Measurements from ENCODE around the gene G6PC1.
"Not testable (repeated sequence)": the region's sequence is repeated elsewhere in the genome, so short reads cannot be mapped to it uniquely, and the experiment has no call there.

Gene G6PC1

GRCh38 chr17:42877037-42877436 lies 23.6 kb upstream of the G6PC1 start:
- H3K4me3 ChIP-seq (ENCODE audit: low read depth in 1 of 2, low read length in 2 of 2), result no peak overlapping the region
- peaks cover 0 to 3% of the 10 kb centered on the region in 2 donors for H3K4me1 ChIP-seq (ENCODE audit: control insufficient read depth in 1 of 2, insufficient read depth in 2 of 2, low read length in 2 of 2)
- no peaks in the 10 kb centered on the region for H3K27me3 ChIP-seq (ENCODE audit: low read depth, low read length)
- H3K9me3 ChIP-seq (ENCODE audit: control insufficient read depth in 1 of 2, low read length in 2 of 2), result no peaks in the 10 kb centered on the region
- peaks cover 0 to 6% of the 10 kb centered on the region in 2 donors for H3K36me3 ChIP-seq (ENCODE audit: control insufficient read depth in 1 of 2, insufficient read depth in 2 of 2, low read length in 2 of 2)
- no peak overlapping the region for H3K27ac ChIP-seq (ENCODE audit: low read length)

GRCh38 chr17:42878123-42878880 lies 22.3 kb upstream of the G6PC1 start:
- Histone ChIP-seq H3K4me3 (ENCODE audit: low read depth in 1 of 2, low read length in 2 of 2) (no peak overlapping the region), H3K9me3 (ENCODE audit: control insufficient read depth in 1 of 2, low read length in 2 of 2) (no peaks in the 10 kb centered on the region), H3K27ac (ENCODE audit: low read length) (no peak overlapping the region), H3K27me3 (ENCODE audit: low read depth, low read length) (no peaks in the 10 kb centered on the region), H3K4me1 (ENCODE audit: control insufficient read depth in 1 of 2, insufficient read depth in 2 of 2, low read length in 2 of 2) (peaks cover 0 to 3% of the 10 kb centered on the region in 2 donors), H3K36me3 (ENCODE audit: control insufficient read depth in 1 of 2, insufficient read depth in 2 of 2, low read length in 2 of 2) (peaks cover 0 to 6% of the 10 kb centered on the region in 2 donors)

- H3K27me3 ChIP-seq (ENCODE audit: low read depth, low read length), result no peaks in the 10 kb centered on the region
- H3K4me1 ChIP-seq (ENCODE audit: control insufficient read depth in 1 of 2, insufficient read depth in 2 of 2, low read length in 2 of 2), result peaks cover 0 to 3% of the 10 kb centered on the region in 2 donors
- no peak overlapping the region for H3K27ac ChIP-seq (ENCODE audit: low read length)
- peaks cover 0 to 6% of the 10 kb centered on the region in 2 donors for H3K36me3 ChIP-seq (ENCODE audit: control insufficient read depth in 1 of 2, insufficient read depth in 2 of 2, low read length in 2 of 2)
- H3K4me3 ChIP-seq (ENCODE audit: low read depth in 1 of 2, low read length in 2 of 2), result no peak overlapping the region
- H3K9me3 ChIP-seq (ENCODE audit: control insufficient read depth in 1 of 2, low read length in 2 of 2), result no peaks in the 10 kb centered on the region
These were observed 21.5 kb upstream of the G6PC1 start for GRCh38 chr17:42878924-42879595.

GRCh38 chr17:42879596-42879985 lies 21.0 kb upstream of the G6PC1 start:
- Histone ChIP-seq H3K27ac (ENCODE audit: low read length) (peak overlapping the region; percentile 21), H3K36me3 (ENCODE audit: control insufficient read depth in 1 of 2, insufficient read depth in 2 of 2, low read length in 2 of 2) (peaks cover 0 to 6% of the 10 kb centered on the region in 2 donors), H3K4me3 (ENCODE audit: low read depth in 1 of 2, low read length in 2 of 2) (no peak overlapping the region), H3K9me3 (ENCODE audit: control insufficient read depth in 1 of 2, low read length in 2 of 2) (no peaks in the 10 kb centered on the region), H3K27me3 (ENCODE audit: low read depth, low read length) (no peaks in the 10 kb centered on the region), H3K4me1 (ENCODE audit: control insufficient read depth in 1 of 2, insufficient read depth in 2 of 2, low read length in 2 of 2) (peaks cover 0 to 3% of the 10 kb centered on the region in 2 donors)

- H3K9me3 ChIP-seq (ENCODE audit: control insufficient read depth in 1 of 2, low read length in 2 of 2), result no peaks in the 10 kb centered on the region
- H3K27me3 ChIP-seq (ENCODE audit: low read depth, low read length), result no peaks in the 10 kb centered on the region
- H3K4me3 ChIP-seq (ENCODE audit: low read depth in 1 of 2, low read length in 2 of 2), result no peak overlapping the region
- H3K36me3 ChIP-seq (ENCODE audit: control insufficient read depth in 1 of 2, insufficient read depth in 2 of 2, low read length in 2 of 2), result peaks cover 0 to 6% of the 10 kb centered on the region in 2 donors
- H3K27ac ChIP-seq (ENCODE audit: low read length), result no peak overlapping the region
- H3K4me1 ChIP-seq (ENCODE audit: control insufficient read depth in 1 of 2, insufficient read depth in 2 of 2, low read length in 2 of 2), result peaks cover 0 to 3% of the 10 kb centered on the region in 2 donors
These were observed 19.8 kb upstream of the G6PC1 start for GRCh38 chr17:42880776-42881310.

GRCh38 chr17:42881706-42882105 lies 18.9 kb upstream of the G6PC1 start:
- H3K4me1 ChIP-seq (ENCODE audit: control insufficient read depth in 1 of 2, insufficient read depth in 2 of 2, low read length in 2 of 2); H3K27ac ChIP-seq (ENCODE audit: low read length); H3K4me3 ChIP-seq (ENCODE audit: low read depth in 1 of 2, low read length in 2 of 2); H3K36me3 ChIP-seq (ENCODE audit: control insufficient read depth in 1 of 2, insufficient read depth in 2 of 2, low read length in 2 of 2); H3K9me3 ChIP-seq (ENCODE audit: control insufficient read depth in 1 of 2, low read length in 2 of 2); H3K27me3 ChIP-seq (ENCODE audit: low read depth, low read length): not testable (repeated sequence)

- H3K36me3 ChIP-seq (ENCODE audit: control insufficient read depth in 1 of 2, insufficient read depth in 2 of 2, low read length in 2 of 2), result peaks cover 0 to 3% of the 10 kb centered on the region in 2 donors
- H3K27ac ChIP-seq (ENCODE audit: low read length), result no peak overlapping the region
- H3K27me3 ChIP-seq (ENCODE audit: low read depth, low read length), result no peaks in the 10 kb centered on the region
- H3K9me3 ChIP-seq (ENCODE audit: control insufficient read depth in 1 of 2, low read length in 2 of 2), result no peaks in the 10 kb centered on the region
- H3K4me1 ChIP-seq (ENCODE audit: control insufficient read depth in 1 of 2, insufficient read depth in 2 of 2, low read length in 2 of 2), result peaks cover 3% of the 10 kb centered on the region in 2 donors
- H3K4me3 ChIP-seq (ENCODE audit: low read depth in 1 of 2, low read length in 2 of 2), result no peak overlapping the region
These were observed 18.4 kb upstream of the G6PC1 start for GRCh38 chr17:42882166-42882565.

- Histone ChIP-seq H3K27ac (ENCODE audit: low read length) (no peak overlapping the region), H3K27me3 (ENCODE audit: low read depth, low read length) (no peaks in the 10 kb centered on the region), H3K4me1 (ENCODE audit: control insufficient read depth in 1 of 2, insufficient read depth in 2 of 2, low read length in 2 of 2) (peaks cover 3% of the 10 kb centered on the region in 2 donors), H3K4me3 (ENCODE audit: low read depth in 1 of 2, low read length in 2 of 2) (no peak overlapping the region), H3K9me3 (ENCODE audit: control insufficient read depth in 1 of 2, low read length in 2 of 2) (no peaks in the 10 kb centered on the region), H3K36me3 (ENCODE audit: control insufficient read depth in 1 of 2, insufficient read depth in 2 of 2, low read length in 2 of 2) (no peaks in the 10 kb centered on the region)
These were observed 16.6 kb upstream of the G6PC1 start for GRCh38 chr17:42883802-42884558.

- not testable (repeated sequence) for H3K27me3 ChIP-seq (ENCODE audit: low read depth, low read length); H3K4me1 ChIP-seq (ENCODE audit: control insufficient read depth in 1 of 2, insufficient read depth in 2 of 2, low read length in 2 of 2); H3K27ac ChIP-seq (ENCODE audit: low read length); H3K4me3 ChIP-seq (ENCODE audit: low read depth in 1 of 2, low read length in 2 of 2); H3K36me3 ChIP-seq (ENCODE audit: control insufficient read depth in 1 of 2, insufficient read depth in 2 of 2, low read length in 2 of 2); H3K9me3 ChIP-seq (ENCODE audit: control insufficient read depth in 1 of 2, low read length in 2 of 2)
These were observed 14.8 kb upstream of the G6PC1 start for GRCh38 chr17:42885806-42886205.

- no peaks in the 10 kb centered on the region for H3K9me3 ChIP-seq (ENCODE audit: control insufficient read depth in 1 of 2, low read length in 2 of 2)
- H3K27me3 ChIP-seq (ENCODE audit: low read depth, low read length), result no peaks in the 10 kb centered on the region
- no peak overlapping the region for H3K27ac ChIP-seq (ENCODE audit: low read length)
These were observed 14.1 kb upstream of the G6PC1 start for GRCh38 chr17:42886283-42887176.

More at GRCh38 chr17:42886283-42887176, 14.1 kb upstream of the G6PC1 start:
- Histone ChIP-seq H3K36me3 (ENCODE audit: control insufficient read depth in 1 of 2, insufficient read depth in 2 of 2, low read length in 2 of 2) (no peaks in the 10 kb centered on the region), H3K4me3 (ENCODE audit: low read depth in 1 of 2, low read length in 2 of 2) (no peak overlapping the region), H3K4me1 (ENCODE audit: control insufficient read depth in 1 of 2, insufficient read depth in 2 of 2, low read length in 2 of 2) (peaks cover 4 to 5% of the 10 kb centered on the region in 2 donors)

All from muscle layer of duodenum (tissue), 2 donors.